Bronchial epithelial cell (primary cell): ENCODE data around the gene AFAP1L2. TPM values are rescaled to one million over a fixed set of nuclear protein-coding genes. Genes with fewer than 3 reads are reported as not detected.

ENCODE experiments used
- DNase-seq: peaks from one replicate; pipeline ENCODE4 v3.0.0-alpha.2; 2010; ENCODE audit warnings: low read depth
- FAIRE-seq: peaks from 2 replicates; lab custom pipeline; 2011; peaks lifted over from hg19 to GRCh38; lab: Jason Lieb, UNC
- H3K27me3 ChIP-seq: 2 replicates; pipeline ENCODE4 v1.5.1; 2011; ENCODE audit warnings: low read length; ENCODE audit not compliant: control insufficient read depth, insufficient read depth
- H3K36me3 ChIP-seq: 2 replicates; pipeline ENCODE4 v1.5.1; 2011; ENCODE audit warnings: low read length; ENCODE audit not compliant: control insufficient read depth, insufficient read depth
- H3K4me3 ChIP-seq: 2 replicates; pipeline ENCODE4 v1.5.1; 2011; ENCODE audit warnings: mild to moderate bottlenecking, low read depth, low read length, control low read depth
- total RNA-seq: library from RNA; depleted of rRNA; stranded (reverse); fragments of >200 nt; gene quantifications from 2 replicates; pipeline ENCODE4 v1.2.1, GENCODE V29; 2014
- TF ChIP-seq, protein P1 (sequence below): IDR thresholded peaks from 2 replicates; pipeline ENCODE4 v1.5.1; 2011; ENCODE audit warnings: mild to moderate bottlenecking, moderate library complexity, low read length, control low read depth, inconsistent platforms; ENCODE audit not compliant: insufficient read depth, severe bottlenecking

AFAP1L2 gene
- total RNA-seq, 1 donor from 2014 or later: 6.8 TPM

DNA sequence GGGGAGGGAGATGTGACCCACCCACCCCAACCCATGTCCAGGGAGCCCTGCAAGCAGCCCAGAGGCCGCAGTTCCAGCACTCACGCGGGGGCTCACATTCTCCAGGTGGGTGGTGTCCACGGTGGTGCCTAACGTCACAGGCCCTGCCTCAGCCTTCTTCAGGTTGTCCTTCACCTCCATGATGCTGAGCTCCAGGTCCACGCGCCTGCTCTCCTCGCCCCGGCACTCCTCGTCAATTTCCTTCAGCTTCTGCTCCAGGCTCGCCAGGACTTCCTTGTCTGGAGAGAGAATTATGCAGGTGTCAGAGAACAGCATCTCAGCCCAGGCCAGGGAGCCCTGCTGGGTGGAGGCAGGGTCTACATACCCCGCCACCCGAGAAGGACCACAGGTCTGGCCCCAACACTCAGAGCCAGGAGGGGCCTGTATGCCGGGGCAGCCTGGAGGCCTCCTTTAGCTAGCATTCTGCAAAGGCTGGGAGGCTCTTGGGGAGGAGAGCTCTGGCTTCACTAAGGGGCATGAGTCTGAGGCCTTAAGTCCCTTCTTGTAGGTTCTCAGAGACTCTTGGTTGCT is 107.1 kb downstream of the AFAP1L2 start:
- TF ChIP-seq, protein P1, sequence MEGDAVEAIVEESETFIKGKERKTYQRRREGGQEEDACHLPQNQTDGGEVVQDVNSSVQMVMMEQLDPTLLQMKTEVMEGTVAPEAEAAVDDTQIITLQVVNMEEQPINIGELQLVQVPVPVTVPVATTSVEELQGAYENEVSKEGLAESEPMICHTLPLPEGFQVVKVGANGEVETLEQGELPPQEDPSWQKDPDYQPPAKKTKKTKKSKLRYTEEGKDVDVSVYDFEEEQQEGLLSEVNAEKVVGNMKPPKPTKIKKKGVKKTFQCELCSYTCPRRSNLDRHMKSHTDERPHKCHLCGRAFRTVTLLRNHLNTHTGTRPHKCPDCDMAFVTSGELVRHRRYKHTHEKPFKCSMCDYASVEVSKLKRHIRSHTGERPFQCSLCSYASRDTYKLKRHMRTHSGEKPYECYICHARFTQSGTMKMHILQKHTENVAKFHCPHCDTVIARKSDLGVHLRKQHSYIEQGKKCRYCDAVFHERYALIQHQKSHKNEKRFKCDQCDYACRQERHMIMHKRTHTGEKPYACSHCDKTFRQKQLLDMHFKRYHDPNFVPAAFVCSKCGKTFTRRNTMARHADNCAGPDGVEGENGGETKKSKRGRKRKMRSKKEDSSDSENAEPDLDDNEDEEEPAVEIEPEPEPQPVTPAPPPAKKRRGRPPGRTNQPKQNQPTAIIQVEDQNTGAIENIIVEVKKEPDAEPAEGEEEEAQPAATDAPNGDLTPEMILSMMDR: no peak
- peaks cover 13% of the 10 kb centered on the region for H3K36me3 ChIP-seq
- no peak overlapping the region for H3K4me3 ChIP-seq
- FAIRE-seq: no peak
- H3K27me3 ChIP-seq: no peaks in the 10 kb centered on the region
- DNase-seq: no peak

GRCh38 chr10:114295393-114295792 is 108.9 kb downstream of the AFAP1L2 start:
- TF ChIP-seq, protein P1: no peak
- H3K36me3 ChIP-seq: peaks cover 13% of the 10 kb centered on the region
- FAIRE-seq: no peak
- H3K4me3 ChIP-seq: no peak overlapping the region
- no peak for DNase-seq
- no peaks in the 10 kb centered on the region for H3K27me3 ChIP-seq

- FAIRE-seq (no peak), DNase-seq (no peak)
- no peak overlapping the region for H3K4me3 ChIP-seq
- no peaks in the 10 kb centered on the region for H3K27me3 ChIP-seq
- H3K36me3 ChIP-seq: peaks cover 12% of the 10 kb centered on the region
- TF ChIP-seq, protein P1: no peak
Observed at GRCh38 chr10:114294549-114294948, 109.8 kb downstream of the AFAP1L2 start.

DNA sequence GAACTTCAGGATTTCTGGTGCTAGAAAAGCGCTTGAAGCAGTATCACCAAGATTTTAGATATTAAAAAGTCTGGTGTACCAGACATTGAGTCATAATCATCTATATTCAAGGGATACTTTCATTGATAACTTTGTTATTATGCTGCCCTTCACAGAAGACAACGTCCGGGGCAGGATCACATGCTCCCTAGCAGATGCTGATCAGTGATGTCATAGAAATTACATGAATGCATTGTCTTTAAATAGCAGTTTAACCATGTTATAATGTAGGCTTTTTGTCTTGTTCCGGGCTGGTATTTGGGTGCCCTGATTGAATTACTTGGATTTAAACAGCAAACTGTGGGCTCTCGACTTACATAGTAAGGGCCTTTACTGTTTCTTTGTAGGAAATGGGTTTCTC is 111.2 kb downstream of the AFAP1L2 start:
- FAIRE-seq (no peak), DNase-seq (no peak)
- no peak overlapping the region for H3K4me3 ChIP-seq
- no peaks in the 10 kb centered on the region for H3K27me3 ChIP-seq
- H3K36me3 ChIP-seq: peaks cover 12% of the 10 kb centered on the region
- TF ChIP-seq, protein P1: no peak

- H3K4me3 ChIP-seq: no peak overlapping the region
- no peak for FAIRE-seq
- no peaks in the 10 kb centered on the region for H3K27me3 ChIP-seq
- no peak for DNase-seq
- H3K36me3 ChIP-seq: peaks cover 3% of the 10 kb centered on the region
- TF ChIP-seq, protein P1: no peak
Observed at GRCh38 chr10:114291516-114291915, 112.8 kb downstream of the AFAP1L2 start.

DNA sequence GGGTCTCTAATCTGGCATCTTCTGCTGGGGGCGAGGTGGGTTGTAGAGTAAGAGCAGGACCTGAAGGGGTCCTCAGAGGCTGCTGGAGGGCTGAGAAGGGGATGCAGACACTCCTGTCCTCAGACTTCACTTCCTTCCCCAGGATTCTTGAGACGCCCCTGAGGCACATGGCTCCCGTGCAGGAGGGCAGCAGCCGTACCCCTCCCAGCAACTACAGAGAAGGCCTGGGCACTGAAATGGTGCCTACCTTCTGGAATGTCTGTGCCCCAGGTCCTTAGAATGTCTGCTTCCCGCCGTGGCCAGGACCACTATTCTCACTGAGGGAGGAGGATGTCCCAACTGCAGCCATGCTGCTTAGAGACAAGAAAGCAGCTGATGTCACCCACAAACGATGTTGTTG is 113.2 kb downstream of the AFAP1L2 start:
- TF ChIP-seq, protein P1: no peak
- FAIRE-seq: no peak
- H3K4me3 ChIP-seq: no peak overlapping the region
- no peaks in the 10 kb centered on the region for H3K36me3 ChIP-seq
- no peak for DNase-seq
- no peaks in the 10 kb centered on the region for H3K27me3 ChIP-seq
